GM19193 (cell line): ENCODE results near the gene PKP1.

Experiments used
- POLR2A ChIP-seq: IDR thresholded peaks from 4 replicates; pipeline ENCODE4 v1.6.1; 2011; ENCODE audit not compliant: insufficient read depth, insufficient read length; ENCODE audit errors: extremely low read depth

Gene PKP1

GRCh38 chr1:201272799-201273198 lies 10.5 kb upstream of the PKP1 start:
- TF ChIP-seq POLR2A = no peak

- no peak for TF ChIP-seq POLR2A
These were observed 8.6 kb upstream of the PKP1 start for GRCh38 chr1:201274616-201275252.

- no peak for TF ChIP-seq POLR2A
These were observed 8.0 kb upstream of the PKP1 start for GRCh38 chr1:201275253-201275666.

- TF ChIP-seq POLR2A = no peak
These were observed 6.4 kb upstream of the PKP1 start for GRCh38 chr1:201276891-201277290.

- no peak for TF ChIP-seq POLR2A
These were observed 5.9 kb upstream of the PKP1 start for GRCh38 chr1:201277441-201277840.

GRCh38 chr1:201279313-201279712 lies 4.0 kb upstream of the PKP1 start:
- TF ChIP-seq POLR2A = no peak

GRCh38 chr1:201280884-201281283 lies 2.4 kb upstream of the PKP1 start:
- no peak for TF ChIP-seq POLR2A

GRCh38 chr1:201281573-201281972 lies 1.7 kb upstream of the PKP1 start:
- TF ChIP-seq POLR2A = no peak

GRCh38 chr1:201282216-201282615 lies 1.1 kb upstream of the PKP1 start:
- TF ChIP-seq POLR2A = no peak

GRCh38 chr1:201283836-201284553 lies 689 bp downstream of the PKP1 start:
- no peak for TF ChIP-seq POLR2A

GRCh38 chr1:201284636-201285035 lies 1.3 kb downstream of the PKP1 start:
- TF ChIP-seq POLR2A = no peak

- TF ChIP-seq POLR2A = no peak
These were observed 2.5 kb downstream of the PKP1 start for GRCh38 chr1:201285846-201286245.

- TF ChIP-seq POLR2A = no peak
These were observed 3.1 kb downstream of the PKP1 start for GRCh38 chr1:201286445-201286844.

GRCh38 chr1:201288007-201288406 lies 4.7 kb downstream of the PKP1 start:
- TF ChIP-seq POLR2A = no peak

GRCh38 chr1:201288765-201289164 lies 5.5 kb downstream of the PKP1 start:
- no peak for TF ChIP-seq POLR2A

- TF ChIP-seq POLR2A = no peak
These were observed 7.2 kb downstream of the PKP1 start for GRCh38 chr1:201290551-201290950.
